ENCODE data around the gene ATP10B. TPM values are rescaled to one million over a fixed set of nuclear protein-coding genes. Genes with fewer than 3 reads are reported as not detected.

Gene ATP10B
- total RNA-seq, 4 donors from 2014 or later = 116 to 298 (median 150) TPM

- Histone ChIP-seq H3K27ac (no peak overlapping the region), H3K4me1 (no peaks in the 10 kb centered on the region), H3K4me3 (no peak overlapping the region), H3K27me3 (no peaks in the 10 kb centered on the region), H3K9me3 (no peaks in the 10 kb centered on the region), H3K36me3 (no peaks in the 10 kb centered on the region)
- no peak for DNase-seq
- in situ Hi-C loops (cut with MboI; ENCODE audit: low pct_ligation_motif_present in 1 of 4, low pct_unique_long_range_greater_than_20kb in 1 of 4, low sequenced_read_pairs in 3 of 4) = no loop called here
- intact Hi-C loops (cut with DNase I; ENCODE audit: low total_unique reads) = no loop called here
- no peak for TF ChIP-seq EP300 (IDR thresholded peaks at IDR 0.05; ENCODE audit: low read depth)
- TF ChIP-seq CTCF (IDR thresholded peaks at IDR 0.05) = no peak
- TF ChIP-seq POLR2A (IDR thresholded peaks at IDR 0.05) = no peak
- no peak for TF ChIP-seq POLR2AphosphoS5 (IDR thresholded peaks at IDR 0.05)
Observed at GRCh38 chr5:160550075-160550474, 301.9 kb downstream of the ATP10B start.

DNA sequence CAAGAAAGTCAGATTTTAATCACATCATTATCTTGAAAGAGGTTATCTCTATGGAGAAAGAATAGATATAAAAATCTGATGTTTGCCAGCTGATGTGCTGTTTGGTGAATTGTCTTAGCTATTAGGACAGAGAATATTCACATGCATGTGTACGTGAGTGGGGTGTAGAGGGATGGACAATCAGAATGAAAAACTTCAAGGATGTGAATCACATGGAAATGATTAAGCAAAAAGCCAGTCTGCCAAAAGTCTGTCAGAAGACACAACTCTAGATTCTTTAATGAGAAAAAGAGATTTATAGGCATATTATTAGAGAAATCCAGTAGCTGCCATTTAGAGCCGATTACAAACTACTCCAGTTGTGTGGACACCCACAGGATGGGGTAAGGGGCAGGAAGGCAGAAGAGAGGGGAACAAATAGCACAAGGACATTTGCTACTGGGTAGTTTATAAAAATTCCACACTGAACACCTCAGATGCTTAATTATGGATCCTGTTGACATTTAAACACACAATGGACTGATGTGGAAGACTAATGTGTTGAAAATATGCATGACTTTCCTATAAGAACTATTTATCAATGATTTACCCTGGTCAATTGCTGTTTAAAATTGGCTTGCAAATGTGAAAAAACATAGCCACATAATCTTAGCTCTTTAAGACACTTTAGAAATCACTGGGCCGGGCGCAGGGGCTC is 302.9 kb downstream of the ATP10B start:
- no peaks in the 10 kb centered on the region for H3K4me1 ChIP-seq
- H3K36me3 ChIP-seq = no peaks in the 10 kb centered on the region
- no peaks in the 10 kb centered on the region for H3K9me3 ChIP-seq
- no peaks in the 10 kb centered on the region for H3K27me3 ChIP-seq
- TF ChIP-seq POLR2A (IDR thresholded peaks at IDR 0.05) = no peak
- no peak for TF ChIP-seq POLR2AphosphoS5 (IDR thresholded peaks at IDR 0.05)
- no peak for TF ChIP-seq CTCF (IDR thresholded peaks at IDR 0.05)
- TF ChIP-seq EP300 (IDR thresholded peaks at IDR 0.05; ENCODE audit: low read depth) = no peak
- intact Hi-C loops (cut with DNase I; ENCODE audit: low total_unique reads) = no loop called here
- H3K27ac ChIP-seq = no peak overlapping the region
- 83 to 88% methylated on average over 4 of the region's 4 CpGs for WGBS, 2 donors (ENCODE audit: low coverage in 1 of 2)
- no peak overlapping the region for H3K4me3 ChIP-seq
- in situ Hi-C loops (cut with MboI; ENCODE audit: low pct_ligation_motif_present in 1 of 4, low pct_unique_long_range_greater_than_20kb in 1 of 4, low sequenced_read_pairs in 3 of 4) = no loop called here
- no peak for DNase-seq

GRCh38 chr5:160547872-160548271 is 304.1 kb downstream of the ATP10B start:
- 94 to 100% methylated on average over 1 of the region's 1 CpG for WGBS, 2 donors (ENCODE audit: low coverage in 1 of 2)
- Histone ChIP-seq H3K4me3 (no peak overlapping the region), H3K27me3 (no peaks in the 10 kb centered on the region), H3K36me3 (no peaks in the 10 kb centered on the region), H3K4me1 (no peaks in the 10 kb centered on the region), H3K9me3 (no peaks in the 10 kb centered on the region), H3K27ac (no peak overlapping the region)
- in situ Hi-C loops (cut with MboI; ENCODE audit: low pct_ligation_motif_present in 1 of 4, low pct_unique_long_range_greater_than_20kb in 1 of 4, low sequenced_read_pairs in 3 of 4) = no loop called here
- DNase-seq = no peak
- intact Hi-C loops (cut with DNase I; ENCODE audit: low total_unique reads) = no loop called here
- no peak for TF ChIP-seq EP300 (IDR thresholded peaks at IDR 0.05; ENCODE audit: low read depth)
- no peak for TF ChIP-seq POLR2AphosphoS5 (IDR thresholded peaks at IDR 0.05)
- TF ChIP-seq CTCF (IDR thresholded peaks at IDR 0.05) = no peak
- TF ChIP-seq POLR2A (IDR thresholded peaks at IDR 0.05) = no peak

GRCh38 chr5:160547061-160547460 is 304.9 kb downstream of the ATP10B start:
- H3K9me3 ChIP-seq = no peaks in the 10 kb centered on the region
- H3K4me3 ChIP-seq = no peak overlapping the region
- WGBS, 2 donors (ENCODE audit: low coverage in 1 of 2) = 93% methylated on average over 2 of the region's 2 CpGs; no CpG with 5 or more reads in 1 of the 2 donors
- H3K36me3 ChIP-seq = no peaks in the 10 kb centered on the region
- no peaks in the 10 kb centered on the region for H3K27me3 ChIP-seq
- intact Hi-C loops (cut with DNase I; ENCODE audit: low total_unique reads) = no loop called here
- in situ Hi-C loops (cut with MboI; ENCODE audit: low pct_ligation_motif_present in 1 of 4, low pct_unique_long_range_greater_than_20kb in 1 of 4, low sequenced_read_pairs in 3 of 4) = no loop called here
- TF ChIP-seq POLR2A (IDR thresholded peaks at IDR 0.05) = no peak
- no peak for TF ChIP-seq EP300 (IDR thresholded peaks at IDR 0.05; ENCODE audit: low read depth)
- no peak for TF ChIP-seq CTCF (IDR thresholded peaks at IDR 0.05)
- TF ChIP-seq POLR2AphosphoS5 (IDR thresholded peaks at IDR 0.05) = no peak
- DNase-seq = no peak
- no peak overlapping the region for H3K27ac ChIP-seq
- no peaks in the 10 kb centered on the region for H3K4me1 ChIP-seq

Data from transverse colon (tissue), 4 donors.